ENCODE data around the gene PRUNE2.

PRUNE2 gene

DNA sequence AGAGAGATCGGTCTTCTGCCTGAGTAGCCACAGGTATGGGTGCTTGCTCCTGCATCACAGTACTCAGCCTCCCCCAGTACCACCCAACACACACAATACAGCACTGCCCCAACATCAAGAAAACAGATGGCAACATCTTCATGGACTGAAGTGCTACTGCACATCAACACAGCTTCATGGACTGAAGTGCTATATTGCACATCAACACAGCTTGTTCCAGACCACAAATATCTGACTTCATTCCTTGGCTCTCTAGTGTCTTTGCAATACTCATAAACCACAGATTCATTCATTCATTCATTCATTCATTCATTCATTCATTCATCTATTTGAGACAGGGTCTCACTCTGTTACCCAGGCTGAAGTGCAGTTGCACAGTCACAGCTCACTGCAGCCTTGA, 172.8 kb downstream of the PRUNE2 start:
- no peaks in the 10 kb centered on the region for H3K36me3 Mint-ChIP-seq

DNA sequence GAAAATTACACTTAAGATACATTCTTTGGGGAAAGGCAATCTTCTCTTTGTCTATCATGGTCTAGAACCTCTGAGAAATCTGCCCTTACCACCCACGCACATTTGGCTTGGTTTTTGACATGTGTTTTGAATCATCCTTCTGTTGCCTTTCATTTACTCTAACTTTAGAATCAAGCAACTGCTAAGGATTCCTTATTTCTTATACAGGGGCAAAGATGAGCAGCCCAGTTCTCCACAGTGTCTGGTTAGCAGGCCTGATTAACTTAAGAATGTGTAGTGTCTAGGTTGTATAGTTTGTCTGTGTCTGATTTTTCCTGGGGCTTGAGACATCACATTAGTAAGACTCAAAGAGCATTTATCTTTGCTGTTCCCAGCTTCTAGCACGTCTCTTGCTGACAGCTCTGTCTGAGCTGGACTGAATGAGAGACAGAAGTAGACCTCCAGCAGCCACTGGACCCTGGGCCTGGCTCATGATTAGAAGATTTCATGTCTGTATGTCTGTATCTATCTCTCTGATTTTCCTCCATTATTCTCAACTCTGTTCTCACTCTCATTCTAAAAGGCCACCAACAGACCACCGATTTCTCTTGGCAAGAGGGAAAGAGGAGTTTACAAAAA, 173.5 kb downstream of the PRUNE2 start:
- H3K4me3 Mint-ChIP-seq: no peak overlapping the region
- no peak overlapping the region for H3K27ac Mint-ChIP-seq
- H3K27me3 Mint-ChIP-seq: peaks cover 5% of the 10 kb centered on the region
- no peak for DNase-seq
- H3K9me3 Mint-ChIP-seq: no peaks in the 10 kb centered on the region
- H3K4me1 Mint-ChIP-seq: no peaks in the 10 kb centered on the region
- no peaks in the 10 kb centered on the region for H3K36me3 Mint-ChIP-seq
- CTCF ChIA-PET: no interaction called here

More for the DNA sequence above, 172.8 kb downstream of the PRUNE2 start:
- Mint-ChIP-seq H3K27me3 (peaks cover 5% of the 10 kb centered on the region), H3K4me1 (no peaks in the 10 kb centered on the region), H3K4me3 (no peak overlapping the region), H3K9me3 (no peaks in the 10 kb centered on the region), H3K27ac (no peak overlapping the region)
- no peak for DNase-seq
- CTCF ChIA-PET: no interaction called here

DNA sequence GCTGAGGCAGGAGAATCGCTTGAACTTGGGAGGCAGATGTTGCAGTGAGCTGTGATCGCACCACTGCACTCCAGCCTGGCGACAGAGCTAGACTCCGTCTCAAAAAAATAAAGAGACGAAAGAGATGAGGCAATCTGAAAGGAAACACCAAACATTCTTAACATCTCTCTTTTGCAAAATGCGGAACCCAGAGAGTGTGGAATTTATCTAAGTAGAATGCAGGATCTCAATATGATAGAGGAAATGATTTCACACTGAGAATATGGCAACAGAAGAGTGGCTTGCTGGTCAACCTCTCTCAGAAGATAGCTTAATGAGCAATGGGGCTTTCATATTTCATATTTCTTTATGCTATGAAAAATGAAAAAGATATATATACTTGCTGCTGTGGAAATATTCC, 175.1 kb downstream of the PRUNE2 start:
- Mint-ChIP-seq H3K27me3 (peaks cover 5% of the 10 kb centered on the region), H3K4me1 (no peaks in the 10 kb centered on the region), H3K36me3 (no peaks in the 10 kb centered on the region), H3K9me3 (no peaks in the 10 kb centered on the region), H3K27ac (no peak overlapping the region), H3K4me3 (no peak overlapping the region)
- CTCF ChIA-PET: no interaction called here
- no peak for DNase-seq

DNA sequence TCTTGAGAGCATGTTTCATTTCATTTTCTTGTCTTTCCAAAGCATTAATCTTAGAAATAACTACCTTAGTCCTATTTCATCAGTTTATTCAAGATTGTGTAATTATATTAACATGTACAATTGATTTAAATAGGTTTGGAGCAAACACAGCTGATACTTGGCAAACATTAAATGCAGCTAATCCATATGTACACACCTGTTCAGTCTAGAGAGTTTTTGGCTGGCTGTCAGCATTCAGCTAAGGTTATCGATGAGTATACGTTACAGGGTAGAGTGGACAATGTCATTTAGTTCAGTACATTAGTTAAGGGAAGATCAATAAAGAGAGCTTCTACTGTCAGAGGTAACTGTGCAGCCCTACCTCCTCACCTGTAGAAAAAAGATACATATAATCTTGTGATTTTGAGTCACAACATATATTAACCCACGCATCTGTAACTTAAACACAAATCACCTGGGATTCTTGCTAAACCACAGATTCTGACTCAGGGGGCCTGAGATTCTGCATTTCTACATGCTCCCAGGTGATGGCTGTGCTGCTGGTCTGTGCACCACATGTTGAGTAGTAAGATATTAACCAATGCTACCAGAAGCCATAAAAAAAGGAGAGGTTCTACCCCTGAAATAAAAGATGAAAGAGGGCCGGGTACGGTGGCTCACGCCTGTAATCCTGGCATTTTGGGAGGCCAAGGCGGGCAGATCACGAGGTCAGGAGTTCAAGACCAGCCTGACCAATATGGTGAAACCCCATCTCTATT, 175.8 kb downstream of the PRUNE2 start:
- Mint-ChIP-seq H3K36me3 (no peaks in the 10 kb centered on the region), H3K27me3 (peaks cover 5% of the 10 kb centered on the region), H3K4me1 (no peaks in the 10 kb centered on the region), H3K4me3 (no peak overlapping the region), H3K27ac (no peak overlapping the region), H3K9me3 (no peaks in the 10 kb centered on the region)
- CTCF ChIA-PET: interaction anchor here (0.7 kb wide), 1 partner anchor 1498 kb away, joined by 3 read pairs; no protein-coding TSS in a partner anchor
- no peak for DNase-seq

DNA sequence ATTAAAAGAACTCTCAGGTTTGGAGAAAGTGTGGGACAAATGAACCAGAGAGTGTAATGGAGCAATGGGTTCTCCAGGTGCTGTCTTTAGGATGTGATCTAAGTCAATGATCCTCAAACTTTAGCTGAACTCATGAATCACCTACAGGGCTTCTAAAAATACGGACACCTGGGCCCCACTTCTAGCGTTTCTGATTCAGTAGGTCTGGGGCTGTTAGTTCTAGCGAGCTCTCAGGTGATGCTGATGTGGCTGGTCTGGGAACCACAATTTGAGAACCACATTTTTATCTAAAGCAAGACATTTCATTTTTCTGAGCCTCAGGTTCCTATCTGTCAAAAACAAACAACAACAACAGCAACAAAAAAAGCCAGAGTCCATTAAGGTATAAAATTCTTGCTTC, 176.8 kb downstream of the PRUNE2 start:
- DNase-seq: no peak
- H3K36me3 Mint-ChIP-seq: no peaks in the 10 kb centered on the region
- H3K27me3 Mint-ChIP-seq: no peaks in the 10 kb centered on the region
- CTCF ChIA-PET: interaction anchor here (1.3 kb wide), 1 partner anchor 71 kb away, joined by 3 read pairs; no protein-coding TSS in a partner anchor
- H3K9me3 Mint-ChIP-seq: no peaks in the 10 kb centered on the region
- no peaks in the 10 kb centered on the region for H3K4me1 Mint-ChIP-seq
- no peak overlapping the region for H3K27ac Mint-ChIP-seq
- H3K4me3 Mint-ChIP-seq: no peak overlapping the region

DNA sequence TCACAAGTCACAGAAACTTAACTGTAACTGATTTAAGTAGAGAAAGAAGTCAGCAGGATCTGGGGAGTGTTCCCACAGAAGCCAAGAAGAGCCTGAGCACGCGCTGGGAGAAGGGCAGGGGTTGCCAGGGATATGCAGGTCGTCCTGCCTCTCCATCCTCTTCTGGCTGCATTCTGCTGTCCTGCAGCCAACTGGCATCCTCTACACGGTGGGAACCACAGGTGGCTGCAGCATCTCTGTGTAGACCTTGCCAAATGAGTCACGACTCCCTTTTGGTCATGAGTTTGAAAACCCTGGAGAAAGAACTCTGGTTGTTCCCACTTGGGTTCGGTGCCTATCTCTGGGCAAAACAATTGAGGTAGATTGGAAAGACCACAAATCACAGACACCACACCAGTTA, 180.0 kb downstream of the PRUNE2 start:
- no peak overlapping the region for H3K27ac Mint-ChIP-seq
- H3K36me3 Mint-ChIP-seq: no peaks in the 10 kb centered on the region
- no peaks in the 10 kb centered on the region for H3K9me3 Mint-ChIP-seq
- H3K27me3 Mint-ChIP-seq: no peaks in the 10 kb centered on the region
- no peaks in the 10 kb centered on the region for H3K4me1 Mint-ChIP-seq
- no peak overlapping the region for H3K4me3 Mint-ChIP-seq
- CTCF ChIA-PET: no interaction called here
- no peak for DNase-seq

DNA sequence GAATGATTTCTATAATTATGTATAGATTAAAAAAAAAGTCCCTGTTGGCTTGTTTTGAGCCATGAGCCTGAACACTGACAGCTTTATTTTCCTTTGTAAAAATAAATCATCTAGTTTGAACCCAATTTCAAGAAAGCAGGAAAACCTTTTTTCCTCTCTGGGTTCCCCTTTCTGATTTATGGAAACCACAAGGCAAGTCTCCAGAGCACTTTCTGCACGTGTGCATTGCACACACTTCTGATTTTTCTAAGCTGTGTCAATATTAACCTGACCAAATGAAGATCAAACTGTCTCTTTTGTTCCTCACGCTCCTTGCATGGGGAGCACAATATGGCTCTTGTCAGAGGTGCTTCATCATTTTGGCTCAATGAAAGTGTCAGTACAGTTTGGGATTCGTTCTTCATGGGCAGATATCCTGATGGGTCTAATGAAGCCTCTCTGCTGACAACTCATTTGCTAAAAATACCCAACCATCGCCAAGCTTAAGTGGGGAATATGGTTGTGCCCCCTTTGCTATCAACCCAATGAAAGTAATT, 180.8 kb downstream of the PRUNE2 start:
- Mint-ChIP-seq H3K36me3 (no peaks in the 10 kb centered on the region), H3K9me3 (no peaks in the 10 kb centered on the region), H3K4me3 (no peak overlapping the region), H3K27ac (no peak overlapping the region), H3K27me3 (no peaks in the 10 kb centered on the region), H3K4me1 (no peaks in the 10 kb centered on the region)
- CTCF ChIA-PET: no interaction called here
- DNase-seq: no peak

DNA sequence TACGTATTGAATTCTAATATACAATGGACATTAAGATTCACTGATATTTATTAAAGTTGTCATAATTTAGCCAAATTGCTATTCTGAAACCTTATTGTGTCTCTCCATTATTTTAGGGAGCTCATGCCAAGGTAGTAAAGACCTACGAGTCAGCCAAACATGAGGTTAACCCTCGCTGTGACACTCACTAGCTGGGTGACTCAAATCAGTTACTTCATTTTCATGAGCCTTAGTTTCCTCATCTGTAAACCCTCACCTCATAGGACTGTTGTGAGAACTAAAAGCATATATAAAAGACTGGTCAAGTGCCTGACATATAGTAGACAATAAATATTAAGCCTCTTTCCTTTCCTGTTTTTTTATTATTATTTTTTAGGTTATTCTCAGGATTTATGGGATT, 185.7 kb downstream of the PRUNE2 start:
- Mint-ChIP-seq H3K27me3 (peaks cover 5% of the 10 kb centered on the region), H3K36me3 (no peaks in the 10 kb centered on the region), H3K27ac (no peak overlapping the region), H3K4me3 (no peak overlapping the region), H3K4me1 (no peaks in the 10 kb centered on the region), H3K9me3 (no peaks in the 10 kb centered on the region)
- DNase-seq: no peak
- CTCF ChIA-PET: no interaction called here

DNA sequence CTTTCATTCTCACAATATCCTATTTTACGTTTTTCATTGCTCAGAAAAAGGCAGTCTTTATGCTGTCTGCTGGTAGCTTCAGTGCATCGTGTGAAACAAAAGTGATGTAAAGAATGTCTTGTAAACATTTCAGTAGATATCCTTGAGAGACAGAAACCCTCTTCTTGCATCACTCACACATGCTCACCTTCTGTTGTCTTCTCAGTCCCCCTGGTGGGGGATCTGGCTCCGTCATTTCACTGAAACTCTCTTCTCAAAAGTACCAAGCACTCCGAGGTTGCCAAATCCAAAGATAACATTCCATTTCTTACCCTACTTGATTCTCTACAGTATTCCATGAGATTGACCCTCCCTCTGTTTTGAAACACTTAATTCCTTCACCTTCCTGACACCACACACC, 187.7 kb downstream of the PRUNE2 start:
- no peak for DNase-seq
- Mint-ChIP-seq H3K4me1 (no peaks in the 10 kb centered on the region), H3K4me3 (no peak overlapping the region), H3K27ac (no peak overlapping the region), H3K9me3 (no peaks in the 10 kb centered on the region), H3K36me3 (no peaks in the 10 kb centered on the region), H3K27me3 (peaks cover 8% of the 10 kb centered on the region)
- CTCF ChIA-PET: interaction anchor here (0.7 kb wide), 1 partner anchor 23 kb away, joined by 3 read pairs; no protein-coding TSS in a partner anchor

DNA sequence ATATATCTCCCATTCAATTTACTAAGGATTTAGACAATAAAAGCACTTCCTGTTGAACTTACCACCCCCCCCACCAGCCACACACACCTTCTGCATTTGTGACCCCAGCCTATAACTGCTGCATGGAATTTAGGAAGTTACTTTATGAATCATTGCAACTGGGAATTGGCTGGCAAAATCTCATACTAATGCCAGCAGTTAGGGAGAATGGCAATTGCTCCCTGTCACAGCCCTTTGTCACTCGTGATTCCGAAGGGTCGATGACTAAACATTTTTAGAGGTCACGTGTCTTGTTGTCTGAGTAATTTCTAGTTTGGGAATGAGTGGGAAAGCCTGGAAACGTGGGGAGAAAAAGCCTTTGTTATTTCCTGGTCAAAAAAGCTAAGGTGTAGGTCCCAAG, 188.3 kb downstream of the PRUNE2 start:
- CTCF ChIA-PET: no interaction called here
- Mint-ChIP-seq H3K4me1 (no peaks in the 10 kb centered on the region), H3K36me3 (no peaks in the 10 kb centered on the region), H3K27ac (no peak overlapping the region), H3K4me3 (no peak overlapping the region), H3K27me3 (peaks cover 8% of the 10 kb centered on the region), H3K9me3 (no peaks in the 10 kb centered on the region)
- DNase-seq: no peak

DNA sequence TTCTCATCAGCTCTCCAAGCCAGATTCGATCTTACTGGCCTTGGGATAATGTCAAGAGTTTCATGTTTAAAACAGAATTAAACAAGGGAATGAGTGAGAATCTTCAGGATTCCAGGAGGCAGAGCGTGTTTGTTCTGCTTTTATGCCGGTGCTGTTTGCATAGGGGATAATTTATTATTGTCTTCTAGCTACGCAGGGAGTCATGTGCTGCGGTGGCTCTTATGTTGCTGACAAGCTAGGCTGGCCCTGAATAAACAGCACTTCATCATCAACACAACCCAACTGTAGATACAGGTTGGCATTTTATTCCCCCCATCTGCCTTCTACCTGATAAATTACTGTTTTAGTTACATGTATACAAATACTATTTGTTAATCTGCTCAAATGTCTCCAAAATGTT, 188.7 kb downstream of the PRUNE2 start:
- H3K9me3 Mint-ChIP-seq: no peaks in the 10 kb centered on the region
- H3K27ac Mint-ChIP-seq: no peak overlapping the region
- no peaks in the 10 kb centered on the region for H3K36me3 Mint-ChIP-seq
- H3K4me1 Mint-ChIP-seq: no peaks in the 10 kb centered on the region
- DNase-seq: no peak
- peaks cover 8% of the 10 kb centered on the region for H3K27me3 Mint-ChIP-seq
- H3K4me3 Mint-ChIP-seq: no peak overlapping the region
- CTCF ChIA-PET: interaction anchor here (0.9 kb wide), 1 partner anchor 59 kb away, joined by 3 read pairs; no protein-coding TSS in a partner anchor

DNA sequence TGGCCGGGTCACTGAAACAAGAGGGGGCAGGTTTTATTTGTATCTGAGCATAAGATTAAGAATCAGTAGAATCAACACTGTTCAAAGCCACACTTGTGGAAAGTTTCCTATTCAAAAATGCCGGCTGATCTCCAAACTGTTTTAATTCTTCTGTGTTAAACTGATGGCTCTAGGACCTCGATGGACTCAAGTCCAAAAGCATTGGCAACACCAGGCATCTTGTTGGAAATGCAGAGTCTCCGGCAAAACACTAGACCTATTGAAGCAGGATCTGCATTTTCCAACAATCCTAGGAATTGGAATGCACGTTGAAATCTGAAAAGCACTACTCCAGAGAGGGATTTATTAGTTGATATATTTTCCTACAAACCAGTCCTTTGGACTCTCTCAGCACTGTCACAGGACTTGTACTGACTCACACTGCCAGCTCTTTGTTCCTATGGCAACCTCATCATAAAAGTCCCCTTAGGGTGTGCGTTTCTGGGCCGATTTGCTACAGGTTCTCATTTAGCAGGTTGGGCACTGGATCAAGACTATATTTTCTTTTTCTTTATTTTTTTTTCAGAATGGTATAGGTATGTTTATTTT, 189.7 kb downstream of the PRUNE2 start:
- DNase-seq: no peak
- Mint-ChIP-seq H3K27ac (no peak overlapping the region), H3K9me3 (no peaks in the 10 kb centered on the region), H3K4me1 (no peaks in the 10 kb centered on the region), H3K27me3 (peaks cover 8% of the 10 kb centered on the region), H3K4me3 (no peak overlapping the region), H3K36me3 (no peaks in the 10 kb centered on the region)
- CTCF ChIA-PET: interaction anchor here (0.9 kb wide), 1 partner anchor 58 kb away, joined by 3 read pairs; no protein-coding TSS in a partner anchor

DNA sequence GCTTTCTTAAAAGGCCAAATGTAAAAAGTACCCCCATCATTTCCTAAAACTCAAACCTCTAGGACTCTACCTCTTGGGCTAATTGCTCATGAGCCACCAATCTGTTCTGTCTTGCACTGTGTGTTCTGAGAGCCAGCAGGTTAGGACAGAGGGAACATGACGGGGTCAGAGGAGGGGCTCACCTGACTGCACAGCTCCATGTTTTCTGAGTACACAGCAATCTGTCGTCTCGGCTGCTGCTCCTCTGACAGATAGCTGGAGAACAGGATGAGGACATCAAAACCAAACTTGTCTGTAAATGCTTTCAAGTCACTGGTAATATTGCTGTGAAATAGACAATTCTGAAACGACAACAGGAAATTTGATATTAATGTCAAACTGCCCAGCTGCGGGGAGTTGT, 192.5 kb downstream of the PRUNE2 start:
- no peak overlapping the region for H3K27ac Mint-ChIP-seq
- CTCF ChIA-PET: no interaction called here

DNA sequence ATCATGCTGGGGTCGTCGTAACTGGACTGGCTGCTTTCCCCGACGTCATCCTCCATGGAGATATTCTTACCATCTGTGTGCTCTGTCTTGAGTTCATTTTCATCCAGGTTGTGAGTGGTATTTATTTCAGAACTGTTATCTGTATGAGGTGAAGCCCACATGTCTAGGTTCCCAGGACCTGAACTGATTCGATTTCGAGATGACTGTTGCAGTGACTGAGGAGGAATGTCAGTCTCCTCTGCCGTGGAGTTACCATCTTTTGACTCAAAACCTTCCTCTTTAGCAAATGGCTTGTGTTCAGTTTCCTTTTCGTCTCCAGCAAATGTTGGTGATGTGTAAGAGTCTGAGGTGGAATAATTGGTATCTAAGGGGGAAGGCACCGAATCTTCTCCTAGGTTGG, 196.9 kb downstream of the PRUNE2 start:
- Mint-ChIP-seq H3K27me3 (peaks cover 35% of the 10 kb centered on the region), H3K4me1 (no peaks in the 10 kb centered on the region), H3K36me3 (no peaks in the 10 kb centered on the region), H3K27ac (no peak overlapping the region), H3K9me3 (no peaks in the 10 kb centered on the region), H3K4me3 (no peak overlapping the region)
- CTCF ChIA-PET: no interaction called here
- no peak for DNase-seq

More for the DNA sequence above, 192.5 kb downstream of the PRUNE2 start:
- H3K27me3 Mint-ChIP-seq: peaks cover 17% of the 10 kb centered on the region
- H3K9me3 Mint-ChIP-seq: no peaks in the 10 kb centered on the region
- no peaks in the 10 kb centered on the region for H3K4me1 Mint-ChIP-seq
- no peak overlapping the region for H3K4me3 Mint-ChIP-seq
- DNase-seq: no peak
- H3K36me3 Mint-ChIP-seq: no peaks in the 10 kb centered on the region

Measured in activated naive CD4-positive, alpha-beta T cell treated with anti-CD3 and anti-CD28 coated beads, Interleukin-2, amount 10 ng/mL, durations not matched to agents 7 days and 5 days (primary cell).